OCI-LY1 (cell line): Measurements from ENCODE around the gene RHBDF2.

ENCODE experiments used
- H2AFZ ChIP-seq: fragments of 200-600 bp; sonication (generic), shearing (Covaris generic); 2 replicates; pipeline ENCODE4 v1.6.0; 2014; ENCODE audit warnings: antibody characterized with exemption, mild to moderate bottlenecking, low read length
- H3F3A ChIP-seq: fragments of 200-600 bp; sonication (generic), shearing (Covaris generic); 2 replicates; pipeline ENCODE4 v1.6.0; 2014; ENCODE audit warnings: mild to moderate bottlenecking, antibody characterized with exemption, low read length, moderate library complexity; ENCODE audit not compliant: insufficient read depth
- H3K27ac ChIP-seq: fragments of 200-600 bp; sonication (generic); 2 replicates; pipeline ENCODE4 v1.5.1; 2014; ENCODE audit warnings: low read length, mixed run types, mild to moderate bottlenecking, low read depth; ENCODE audit not compliant: poor library complexity, severe bottlenecking
- H3K27me3 ChIP-seq: fragments of 200-600 bp; sonication (generic); 2 replicates; pipeline ENCODE4 v1.6.0; 2014; ENCODE audit warnings: antibody characterized with exemption, mild to moderate bottlenecking, low read length, moderate library complexity; ENCODE audit not compliant: insufficient read depth
- H3K36me3 ChIP-seq: fragments of 200-600 bp; sonication (generic); 2 replicates; pipeline ENCODE4 v1.6.1; 2014; ENCODE audit warnings: mild to moderate bottlenecking, antibody characterized with exemption, low read length, moderate library complexity, mixed read lengths; ENCODE audit not compliant: insufficient read depth
- H3K4me1 ChIP-seq: fragments of 200-600 bp; sonication (generic); 2 replicates; pipeline ENCODE4 v1.5.1; 2014; ENCODE audit warnings: mild to moderate bottlenecking, low read length, moderate library complexity; ENCODE audit not compliant: insufficient read depth, severe bottlenecking
- H3K4me2 ChIP-seq: fragments of 200-600 bp; sonication (generic), shearing (Covaris generic); 2 replicates; pipeline ENCODE4 v1.6.1; 2014; ENCODE audit warnings: low read length
- H3K4me3 ChIP-seq: fragments of 200-600 bp; sonication (generic); 2 replicates; pipeline ENCODE4 v1.5.1; 2014; ENCODE audit warnings: low read length, low read depth, mild to moderate bottlenecking, mixed read lengths; ENCODE audit not compliant: poor library complexity, severe bottlenecking
- H3K79me2 ChIP-seq: fragments of 200-600 bp; shearing (Covaris generic); 2 replicates; pipeline ENCODE4 v1.6.1; 2016; ENCODE audit warnings: mixed run types, low read length, mixed read lengths; ENCODE audit not compliant: insufficient read depth
- H3K9ac ChIP-seq: fragments of 200-600 bp; sonication (generic), shearing (Covaris generic); 2 replicates; pipeline ENCODE4 v1.6.1; 2014; ENCODE audit warnings: mild to moderate bottlenecking, low read length, mixed read lengths
- H3K9me2 ChIP-seq: fragments of 200-600 bp; sonication (generic), shearing (Covaris generic); 2 replicates; pipeline ENCODE4 v1.6.1; 2014; ENCODE audit warnings: low read depth, mild to moderate bottlenecking, low read length, mixed read lengths
- H3K9me3 ChIP-seq: fragments of 200-600 bp; shearing (Covaris generic); 2 replicates; pipeline ENCODE4 v1.6.1; 2014; ENCODE audit warnings: low read length, mixed read lengths
- H4K20me1 ChIP-seq: fragments of 200-600 bp; sonication (generic), shearing (Covaris generic); 2 replicates; pipeline ENCODE4 v1.6.0; 2016; ENCODE audit warnings: mild to moderate bottlenecking, low read length; ENCODE audit not compliant: insufficient read depth
- EZH2 ChIP-seq: fragments of 200-600 bp; sonication (generic), shearing (Covaris generic); IDR thresholded peaks from 2 replicates; pipeline ENCODE4 v1.8.0; 2017; ENCODE audit warnings: borderline replicate concordance, mixed run types, mild to moderate bottlenecking, antibody characterized with exemption, low read length, moderate library complexity, mixed read lengths
- TF ChIP-seq, protein P1 (sequence below): fragments of 200-600 bp; sonication (generic), shearing (Covaris generic); IDR thresholded peaks from 2 replicates; pipeline ENCODE4 v1.5.1; 2017; ENCODE audit warnings: mild to moderate bottlenecking, antibody characterized with exemption, low read length, moderate library complexity, mixed read lengths

Gene RHBDF2

DNA sequence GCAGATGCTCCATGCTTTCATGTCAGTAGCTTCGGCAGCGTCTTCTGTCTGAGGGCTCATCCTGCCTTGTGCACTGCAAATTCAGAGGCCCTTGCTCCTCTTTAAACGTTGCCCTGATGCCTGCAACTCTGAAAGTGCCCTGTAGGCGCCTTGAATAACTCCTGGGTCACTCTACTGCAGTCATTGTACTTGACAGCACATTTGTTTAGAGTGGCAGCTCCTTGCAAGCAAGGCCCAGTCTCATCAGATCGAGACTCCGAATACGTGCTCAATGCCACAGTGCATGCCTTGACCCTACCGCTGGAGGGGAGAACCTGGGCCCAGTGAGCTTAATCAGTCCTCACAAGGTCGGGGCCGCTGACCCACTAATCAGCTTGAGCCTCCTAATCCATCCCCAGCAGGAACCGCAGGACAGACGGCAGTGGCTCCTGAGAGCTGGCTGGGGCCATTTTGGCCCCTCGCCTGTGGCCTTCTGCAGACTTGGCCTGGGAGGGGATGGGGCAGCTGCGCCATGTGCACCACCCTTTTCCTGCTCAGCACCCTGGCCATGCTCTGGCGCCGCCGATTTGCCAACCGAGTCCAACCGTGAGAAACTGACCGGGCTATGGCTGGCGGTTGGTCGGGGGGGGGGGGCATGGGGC, 38.5 kb upstream of the RHBDF2 start, which contains the start of gene PRCD:
PRCD (plus strand) TSS at position 414 of the 641 bp plus-strand sequence; CDS start at position 512, 98 bp downstream.
- H3F3A ChIP-seq, result no peaks in the 10 kb centered on the region
- no peak within 1 kb of the TSS for H3K27ac ChIP-seq
- no peak within 1 kb of the TSS for H3K4me2 ChIP-seq
- no peaks in the 10 kb centered on the region for H3K9me3 ChIP-seq
- no peak within 1 kb of the TSS for H3K9ac ChIP-seq
- no peaks in the 10 kb centered on the region for H3K9me2 ChIP-seq
- no peaks in the 10 kb centered on the region for H4K20me1 ChIP-seq
- no peak within 1 kb of the TSS for H2AFZ ChIP-seq
- H3K79me2 ChIP-seq, result no peaks in the 10 kb centered on the region
- no peak within 1 kb of the TSS for H3K4me3 ChIP-seq
- no peaks in the 10 kb centered on the region for H3K4me1 ChIP-seq
- peaks cover 5% of the 10 kb centered on the region for H3K27me3 ChIP-seq
- TF ChIP-seq EZH2, result no peak
- TF ChIP-seq, protein P1, sequence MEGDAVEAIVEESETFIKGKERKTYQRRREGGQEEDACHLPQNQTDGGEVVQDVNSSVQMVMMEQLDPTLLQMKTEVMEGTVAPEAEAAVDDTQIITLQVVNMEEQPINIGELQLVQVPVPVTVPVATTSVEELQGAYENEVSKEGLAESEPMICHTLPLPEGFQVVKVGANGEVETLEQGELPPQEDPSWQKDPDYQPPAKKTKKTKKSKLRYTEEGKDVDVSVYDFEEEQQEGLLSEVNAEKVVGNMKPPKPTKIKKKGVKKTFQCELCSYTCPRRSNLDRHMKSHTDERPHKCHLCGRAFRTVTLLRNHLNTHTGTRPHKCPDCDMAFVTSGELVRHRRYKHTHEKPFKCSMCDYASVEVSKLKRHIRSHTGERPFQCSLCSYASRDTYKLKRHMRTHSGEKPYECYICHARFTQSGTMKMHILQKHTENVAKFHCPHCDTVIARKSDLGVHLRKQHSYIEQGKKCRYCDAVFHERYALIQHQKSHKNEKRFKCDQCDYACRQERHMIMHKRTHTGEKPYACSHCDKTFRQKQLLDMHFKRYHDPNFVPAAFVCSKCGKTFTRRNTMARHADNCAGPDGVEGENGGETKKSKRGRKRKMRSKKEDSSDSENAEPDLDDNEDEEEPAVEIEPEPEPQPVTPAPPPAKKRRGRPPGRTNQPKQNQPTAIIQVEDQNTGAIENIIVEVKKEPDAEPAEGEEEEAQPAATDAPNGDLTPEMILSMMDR, result no peak
- no peaks in the 10 kb centered on the region for H3K36me3 ChIP-seq

DNA sequence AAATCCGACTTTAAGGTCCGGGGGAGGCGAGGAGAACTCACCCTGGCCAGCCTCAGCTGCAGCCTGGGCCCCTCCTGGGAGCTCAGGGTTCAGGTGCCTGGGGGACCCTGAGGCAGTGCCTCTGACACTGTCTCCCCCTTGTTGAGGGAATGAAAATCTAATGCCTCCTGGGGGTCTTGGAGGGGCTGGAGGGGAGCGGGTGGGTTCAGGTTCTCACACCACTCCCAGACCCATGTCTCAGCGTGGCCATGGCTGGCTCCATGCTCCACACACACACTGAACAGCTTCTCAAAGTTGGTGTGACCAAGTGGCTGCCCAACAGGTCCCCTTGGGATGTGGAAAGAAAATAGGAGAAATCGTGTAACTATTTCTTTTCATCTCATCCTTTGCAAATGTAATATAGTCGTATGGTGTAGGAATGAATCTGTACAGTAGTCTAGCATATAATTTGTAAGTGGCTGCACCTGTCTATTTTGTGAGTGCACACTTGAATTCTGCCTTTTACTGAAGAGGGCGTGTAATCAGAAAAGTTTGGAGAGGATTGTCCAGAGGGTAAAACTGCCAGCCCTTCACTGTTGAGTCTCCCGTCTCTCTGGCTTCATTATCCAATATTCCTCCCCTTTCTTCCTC, 37.8 kb upstream of the RHBDF2 start:
- H3K4me3 ChIP-seq, result no peak overlapping the region
- H3K4me2 ChIP-seq, result no peak overlapping the region
- no peak overlapping the region for H3K27ac ChIP-seq
- no peaks in the 10 kb centered on the region for H3K79me2 ChIP-seq
- TF ChIP-seq, protein P1, result no peak
- no peaks in the 10 kb centered on the region for H4K20me1 ChIP-seq
- peaks cover 5% of the 10 kb centered on the region for H3K27me3 ChIP-seq
- H2AFZ ChIP-seq, result no peak overlapping the region
- no peaks in the 10 kb centered on the region for H3K4me1 ChIP-seq
- H3K36me3 ChIP-seq, result no peaks in the 10 kb centered on the region
- no peak overlapping the region for H3K9ac ChIP-seq
- H3K9me3 ChIP-seq, result no peaks in the 10 kb centered on the region
- H3K9me2 ChIP-seq, result no peaks in the 10 kb centered on the region
- H3F3A ChIP-seq, result no peaks in the 10 kb centered on the region

DNA sequence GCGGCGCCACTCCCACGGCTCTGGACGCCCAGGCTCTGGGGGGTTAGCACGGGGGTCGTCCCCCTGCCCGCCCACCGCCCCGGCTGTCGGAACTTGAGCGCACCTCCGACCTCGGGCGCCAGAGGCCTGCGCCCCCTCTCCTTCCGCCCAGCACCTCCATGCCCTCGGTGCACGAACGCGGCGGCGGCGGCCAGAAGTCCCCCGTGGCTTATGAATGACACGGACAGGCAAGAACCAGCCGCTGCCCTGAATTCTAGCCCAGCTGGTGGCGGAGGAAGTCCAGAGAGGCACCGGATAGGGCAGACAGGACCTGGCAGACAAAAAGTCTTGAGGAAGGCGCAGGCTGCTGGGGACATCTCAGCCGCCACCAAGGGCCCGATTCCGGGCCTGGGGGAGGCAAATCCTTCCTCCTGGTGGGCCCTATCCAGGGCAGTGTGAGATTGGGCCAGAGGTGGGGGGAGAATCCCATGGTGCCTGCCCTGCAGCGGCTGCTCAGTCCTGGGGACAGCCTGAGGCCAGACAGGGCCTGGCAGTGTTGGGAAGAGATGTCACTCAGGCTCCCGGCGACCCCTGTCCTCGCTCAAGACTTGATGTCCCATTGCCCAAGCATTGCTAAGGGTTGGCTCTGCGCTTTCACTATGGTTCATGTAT, 37.2 kb upstream of the RHBDF2 start:
- no peaks in the 10 kb centered on the region for H3K4me1 ChIP-seq
- no peaks in the 10 kb centered on the region for H3K9me2 ChIP-seq
- TF ChIP-seq EZH2, result no peak
- TF ChIP-seq, protein P1, result no peak
- no peaks in the 10 kb centered on the region for H3K79me2 ChIP-seq
- no peak overlapping the region for H3K27ac ChIP-seq
- H3K4me3 ChIP-seq, result no peak overlapping the region
- H3K36me3 ChIP-seq, result no peaks in the 10 kb centered on the region
- no peaks in the 10 kb centered on the region for H3F3A ChIP-seq
- H3K9me3 ChIP-seq, result no peaks in the 10 kb centered on the region
- H4K20me1 ChIP-seq, result no peaks in the 10 kb centered on the region
- no peak overlapping the region for H3K9ac ChIP-seq
- H3K27me3 ChIP-seq, result peaks cover 1% of the 10 kb centered on the region
- no peak overlapping the region for H2AFZ ChIP-seq
- H3K4me2 ChIP-seq, result no peak overlapping the region
